ENCODE results near the gene FKBP14.

The FKBP14 gene

DNA sequence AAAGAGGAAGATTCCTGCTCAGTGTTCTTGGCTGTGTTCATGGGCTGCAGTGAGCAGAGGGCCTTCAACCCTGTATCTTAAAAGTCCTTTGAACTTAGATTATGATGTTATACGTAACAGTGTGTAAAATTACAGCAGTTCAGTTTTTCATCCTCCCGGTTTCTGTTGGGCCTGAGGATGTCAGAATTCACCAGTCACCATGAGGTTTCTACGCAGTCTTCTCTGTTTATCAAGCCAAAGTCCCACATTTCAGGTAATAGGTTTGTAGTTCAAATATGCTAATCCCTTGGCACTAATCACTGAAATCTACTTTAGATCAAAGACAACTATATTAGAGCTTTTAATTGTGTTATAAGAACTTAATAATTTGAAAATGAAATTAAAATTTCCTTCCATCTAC, 26.6 kb upstream of the FKBP14 start:
- Histone ChIP-seq H3K27ac (ENCODE audit: low read length) (no peak overlapping the region), H3K27me3 (ENCODE audit: insufficient read depth, low read length) (no peaks in the 10 kb centered on the region), H3K9me3 (ENCODE audit: insufficient read depth, low read depth, low read length) (no peaks in the 10 kb centered on the region; the same call in 1 of the 2 replicates), H3K4me3 (ENCODE audit: low read length) (no peak overlapping the region), H3K4me1 (ENCODE audit: insufficient read depth, low read length) (no peaks in the 10 kb centered on the region), H3K9ac (ENCODE audit: low read depth, low read length) (no peak overlapping the region), H3K36me3 (ENCODE audit: insufficient read depth, low read depth, low read length) (peaks cover 82% of the 10 kb centered on the region)

DNA sequence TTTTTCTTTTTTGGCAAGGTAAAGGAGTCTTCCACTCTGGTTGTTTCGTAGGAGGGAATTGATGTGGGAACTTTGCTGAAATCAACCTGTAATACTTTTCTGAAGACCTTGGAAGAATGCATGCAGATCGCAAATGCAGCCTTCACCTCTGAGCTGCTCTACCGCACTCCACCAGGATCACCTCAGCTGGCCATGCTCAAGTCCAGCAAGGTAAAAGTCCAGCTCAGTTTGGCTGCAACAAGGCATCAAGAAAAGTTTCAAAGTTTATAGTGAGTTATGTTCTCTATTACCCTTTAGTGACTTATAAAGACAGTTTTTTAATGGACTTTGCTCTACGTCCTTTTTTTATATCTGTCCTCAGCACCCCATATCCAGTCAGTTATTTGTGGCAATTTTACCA, 22.7 kb upstream of the FKBP14 start:
- Histone ChIP-seq H3K27ac (ENCODE audit: low read length) (no peak overlapping the region), H3K9me3 (ENCODE audit: insufficient read depth, low read depth, low read length) (no peaks in the 10 kb centered on the region), H3K4me3 (ENCODE audit: low read length) (no peak overlapping the region), H3K27me3 (ENCODE audit: insufficient read depth, low read length) (no peaks in the 10 kb centered on the region), H3K36me3 (ENCODE audit: insufficient read depth, low read depth, low read length) (peaks cover 89% of the 10 kb centered on the region), H3K9ac (ENCODE audit: low read depth, low read length) (no peak overlapping the region), H3K4me1 (ENCODE audit: insufficient read depth, low read length) (no peaks in the 10 kb centered on the region)

- H3K36me3 ChIP-seq (ENCODE audit: insufficient read depth, low read depth, low read length) = peaks cover 83% of the 10 kb centered on the region
- H3K27me3 ChIP-seq (ENCODE audit: insufficient read depth, low read length) = no peaks in the 10 kb centered on the region
- H3K9ac ChIP-seq (ENCODE audit: low read depth, low read length) = no peak overlapping the region
Measured at GRCh38 chr7:30048582-30048981, 22.1 kb upstream of the FKBP14 start.

DNA sequence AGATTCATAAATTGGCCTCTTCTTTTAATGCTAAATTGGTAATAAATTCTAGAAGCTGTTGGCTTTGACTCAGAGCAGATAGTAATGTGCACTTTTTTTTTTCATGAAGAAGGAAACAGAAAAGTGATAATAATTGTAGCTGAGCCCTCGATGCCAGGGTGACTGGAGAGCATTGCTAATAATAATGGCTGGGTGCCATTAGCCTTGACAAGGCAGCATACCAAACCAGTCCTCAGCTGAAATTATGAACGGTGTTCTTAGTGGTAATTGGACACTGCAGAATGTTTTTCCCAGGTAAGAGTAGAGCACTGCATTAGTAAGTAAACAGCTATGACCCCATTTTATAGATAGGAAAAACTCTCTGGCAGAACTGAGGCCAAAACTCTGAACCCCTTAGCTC, 20.6 kb upstream of the FKBP14 start:
- Histone ChIP-seq H3K27me3 (ENCODE audit: insufficient read depth, low read length) (no peaks in the 10 kb centered on the region), H3K4me1 (ENCODE audit: insufficient read depth, low read length) (no peaks in the 10 kb centered on the region; the same call in 1 of the 2 replicates), H3K36me3 (ENCODE audit: insufficient read depth, low read depth, low read length) (peaks cover 69% of the 10 kb centered on the region), H3K4me3 (ENCODE audit: low read length) (no peak overlapping the region), H3K27ac (ENCODE audit: low read length) (no peak overlapping the region), H3K9ac (ENCODE audit: low read depth, low read length) (no peak overlapping the region), H3K9me3 (ENCODE audit: insufficient read depth, low read depth, low read length) (no peaks in the 10 kb centered on the region)

More at GRCh38 chr7:30048582-30048981, 22.1 kb upstream of the FKBP14 start:
- Histone ChIP-seq H3K27ac (ENCODE audit: low read length) (no peak overlapping the region), H3K4me3 (ENCODE audit: low read length) (no peak overlapping the region), H3K4me1 (ENCODE audit: insufficient read depth, low read length) (no peaks in the 10 kb centered on the region), H3K9me3 (ENCODE audit: insufficient read depth, low read depth, low read length) (no peaks in the 10 kb centered on the region)

DNA sequence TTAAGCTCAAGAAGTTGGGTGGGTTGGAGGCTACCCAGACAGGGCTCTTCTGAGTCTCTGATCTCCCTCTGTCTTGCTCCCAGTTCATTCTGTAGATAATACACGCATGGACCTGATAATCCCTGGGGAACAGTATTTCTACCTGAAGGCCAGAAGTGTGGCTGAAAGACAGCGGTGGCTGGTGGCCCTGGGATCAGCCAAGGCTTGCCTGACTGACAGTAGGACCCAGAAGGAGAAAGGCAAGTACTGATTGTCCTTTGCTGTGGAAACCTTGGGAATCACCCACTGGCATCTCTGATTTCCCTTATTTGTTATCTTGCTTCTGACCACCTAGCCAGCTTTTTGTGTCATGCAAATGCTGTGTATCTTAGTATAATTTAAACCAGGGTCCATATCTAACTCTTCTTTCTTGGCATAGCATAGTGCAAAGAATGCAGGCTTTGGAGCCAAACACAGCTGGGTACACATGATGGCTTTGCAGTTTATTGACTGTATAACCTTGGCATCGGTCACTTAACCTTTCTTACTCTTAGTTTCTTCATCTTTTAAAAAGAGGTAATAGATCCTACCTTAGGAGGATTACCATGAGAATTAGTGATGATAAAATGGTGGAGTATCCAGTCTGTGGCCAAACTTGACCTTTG, 19.7 kb upstream of the FKBP14 start:
- Histone ChIP-seq H3K27ac (ENCODE audit: low read length) (no peak overlapping the region), H3K4me1 (ENCODE audit: insufficient read depth, low read length) (peaks cover 4% of the 10 kb centered on the region; the same call in 1 of the 2 replicates), H3K27me3 (ENCODE audit: insufficient read depth, low read length) (no peaks in the 10 kb centered on the region), H3K36me3 (ENCODE audit: insufficient read depth, low read depth, low read length) (peaks cover 61% of the 10 kb centered on the region), H3K9me3 (ENCODE audit: insufficient read depth, low read depth, low read length) (no peaks in the 10 kb centered on the region), H3K4me3 (ENCODE audit: low read length) (no peak overlapping the region), H3K9ac (ENCODE audit: low read depth, low read length) (no peak overlapping the region)

- H3K36me3 ChIP-seq (ENCODE audit: insufficient read depth, low read depth, low read length) = peaks cover 20% of the 10 kb centered on the region
- H3K27ac ChIP-seq (ENCODE audit: low read length) = no peak overlapping the region
- no peaks in the 10 kb centered on the region for H3K9me3 ChIP-seq (ENCODE audit: insufficient read depth, low read depth, low read length)
- H3K27me3 ChIP-seq (ENCODE audit: insufficient read depth, low read length) = no peaks in the 10 kb centered on the region
- no peak overlapping the region for H3K9ac ChIP-seq (ENCODE audit: low read depth, low read length)
- no peak overlapping the region for H3K4me3 ChIP-seq (ENCODE audit: low read length)
- H3K4me1 ChIP-seq (ENCODE audit: insufficient read depth, low read length) = peaks cover 4% of the 10 kb centered on the region; the same call in 1 of the 2 replicates
Measured at GRCh38 chr7:30041526-30042269, 15.2 kb upstream of the FKBP14 start.

DNA sequence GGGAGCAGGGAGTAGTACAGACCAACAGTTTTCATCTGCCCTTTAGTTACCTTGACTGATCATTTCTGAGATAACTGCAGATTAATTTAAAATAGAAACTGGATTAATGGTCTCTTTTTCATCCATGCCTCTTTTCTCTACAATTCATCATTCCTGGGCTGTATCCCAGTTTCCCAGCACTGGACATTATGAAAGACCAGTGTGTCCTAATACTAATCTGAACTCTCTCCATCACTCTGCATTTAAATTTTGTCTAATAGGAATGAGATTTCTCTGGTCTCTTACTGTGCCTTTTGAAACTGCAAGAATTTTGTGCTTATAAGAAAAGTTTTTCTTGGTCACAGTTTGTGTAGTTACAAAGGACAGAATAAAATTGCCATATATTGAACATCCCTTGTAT, 14.4 kb upstream of the FKBP14 start:
- Histone ChIP-seq H3K9ac (ENCODE audit: low read depth, low read length) (no peak overlapping the region), H3K36me3 (ENCODE audit: insufficient read depth, low read depth, low read length) (peaks cover 12% of the 10 kb centered on the region), H3K27ac (ENCODE audit: low read length) (no peak overlapping the region)

GRCh38 chr7:30038196-30038980, 11.9 kb upstream of the FKBP14 start:
- Histone ChIP-seq H3K9me3 (ENCODE audit: insufficient read depth, low read depth, low read length) (no peaks in the 10 kb centered on the region), H3K4me1 (ENCODE audit: insufficient read depth, low read length) (peaks cover 4% of the 10 kb centered on the region; the same call in 1 of the 2 replicates), H3K27me3 (ENCODE audit: insufficient read depth, low read length) (no peaks in the 10 kb centered on the region), H3K9ac (ENCODE audit: low read depth, low read length) (no peak overlapping the region), H3K36me3 (ENCODE audit: insufficient read depth, low read depth, low read length) (peaks cover 3% of the 10 kb centered on the region; the same call in 1 of the 2 replicates), H3K27ac (ENCODE audit: low read length) (no peak overlapping the region), H3K4me3 (ENCODE audit: low read length) (no peak overlapping the region)

More for the DNA sequence above, 14.4 kb upstream of the FKBP14 start:
- Histone ChIP-seq H3K4me1 (ENCODE audit: insufficient read depth, low read length) (peaks cover 4% of the 10 kb centered on the region; the same call in 1 of the 2 replicates), H3K9me3 (ENCODE audit: insufficient read depth, low read depth, low read length) (no peaks in the 10 kb centered on the region), H3K27me3 (ENCODE audit: insufficient read depth, low read length) (no peaks in the 10 kb centered on the region), H3K4me3 (ENCODE audit: low read length) (no peak overlapping the region)

- Histone ChIP-seq H3K9ac (ENCODE audit: low read depth, low read length) (no peak overlapping the region), H3K9me3 (ENCODE audit: insufficient read depth, low read depth, low read length) (no peaks in the 10 kb centered on the region), H3K4me1 (ENCODE audit: insufficient read depth, low read length) (no peaks in the 10 kb centered on the region), H3K27ac (ENCODE audit: low read length) (no peak overlapping the region), H3K36me3 (ENCODE audit: insufficient read depth, low read depth, low read length) (peaks cover 3% of the 10 kb centered on the region; the same call in 1 of the 2 replicates), H3K4me3 (ENCODE audit: low read length) (no peak overlapping the region), H3K27me3 (ENCODE audit: insufficient read depth, low read length) (no peaks in the 10 kb centered on the region)
Measured at GRCh38 chr7:30036220-30036619, 9.7 kb upstream of the FKBP14 start.

GRCh38 chr7:30034501-30034900, 8.0 kb upstream of the FKBP14 start:
- peaks cover 3% of the 10 kb centered on the region; the same call in 1 of the 2 replicates for H3K36me3 ChIP-seq (ENCODE audit: insufficient read depth, low read depth, low read length)
- no peak overlapping the region for H3K9ac ChIP-seq (ENCODE audit: low read depth, low read length)
- no peaks in the 10 kb centered on the region for H3K9me3 ChIP-seq (ENCODE audit: insufficient read depth, low read depth, low read length)
- no peak overlapping the region for H3K27ac ChIP-seq (ENCODE audit: low read length)
- H3K4me3 ChIP-seq (ENCODE audit: low read length) = no peak overlapping the region
- H3K27me3 ChIP-seq (ENCODE audit: insufficient read depth, low read length) = no peaks in the 10 kb centered on the region
- peaks cover 15% of the 10 kb centered on the region; the same call in 1 of the 2 replicates for H3K4me1 ChIP-seq (ENCODE audit: insufficient read depth, low read length)

GRCh38 chr7:30032310-30033125, 6.0 kb upstream of the FKBP14 start:
- peaks cover 16% of the 10 kb centered on the region; the same call in 1 of the 2 replicates for H3K4me1 ChIP-seq (ENCODE audit: insufficient read depth, low read length)
- H3K36me3 ChIP-seq (ENCODE audit: insufficient read depth, low read depth, low read length) = peaks cover 3% of the 10 kb centered on the region; the same call in 1 of the 2 replicates
- H3K4me3 ChIP-seq (ENCODE audit: low read length) = no peak overlapping the region
- H3K27ac ChIP-seq (ENCODE audit: low read length) = no peak overlapping the region
- no peak overlapping the region for H3K9ac ChIP-seq (ENCODE audit: low read depth, low read length)
- H3K27me3 ChIP-seq (ENCODE audit: insufficient read depth, low read length) = no peaks in the 10 kb centered on the region
- H3K9me3 ChIP-seq (ENCODE audit: insufficient read depth, low read depth, low read length) = no peaks in the 10 kb centered on the region

All from iPS-20b (cell line).